A204.1 (cell line): ENCODE results near the gene MIA3.
A peak's percentile ranks its signal among the peaks of the same experiment; 100 is the strongest.
"Not testable (repeated sequence)": the region's sequence is repeated elsewhere in the genome, so short reads cannot be mapped to it uniquely, and the experiment has no call there.

Source experiments
- FAIRE-seq: peaks from 2 replicates; lab custom pipeline; 2012; peaks lifted over from hg19 to GRCh38; lab: Jason Lieb, UNC

Gene MIA3, protein sequence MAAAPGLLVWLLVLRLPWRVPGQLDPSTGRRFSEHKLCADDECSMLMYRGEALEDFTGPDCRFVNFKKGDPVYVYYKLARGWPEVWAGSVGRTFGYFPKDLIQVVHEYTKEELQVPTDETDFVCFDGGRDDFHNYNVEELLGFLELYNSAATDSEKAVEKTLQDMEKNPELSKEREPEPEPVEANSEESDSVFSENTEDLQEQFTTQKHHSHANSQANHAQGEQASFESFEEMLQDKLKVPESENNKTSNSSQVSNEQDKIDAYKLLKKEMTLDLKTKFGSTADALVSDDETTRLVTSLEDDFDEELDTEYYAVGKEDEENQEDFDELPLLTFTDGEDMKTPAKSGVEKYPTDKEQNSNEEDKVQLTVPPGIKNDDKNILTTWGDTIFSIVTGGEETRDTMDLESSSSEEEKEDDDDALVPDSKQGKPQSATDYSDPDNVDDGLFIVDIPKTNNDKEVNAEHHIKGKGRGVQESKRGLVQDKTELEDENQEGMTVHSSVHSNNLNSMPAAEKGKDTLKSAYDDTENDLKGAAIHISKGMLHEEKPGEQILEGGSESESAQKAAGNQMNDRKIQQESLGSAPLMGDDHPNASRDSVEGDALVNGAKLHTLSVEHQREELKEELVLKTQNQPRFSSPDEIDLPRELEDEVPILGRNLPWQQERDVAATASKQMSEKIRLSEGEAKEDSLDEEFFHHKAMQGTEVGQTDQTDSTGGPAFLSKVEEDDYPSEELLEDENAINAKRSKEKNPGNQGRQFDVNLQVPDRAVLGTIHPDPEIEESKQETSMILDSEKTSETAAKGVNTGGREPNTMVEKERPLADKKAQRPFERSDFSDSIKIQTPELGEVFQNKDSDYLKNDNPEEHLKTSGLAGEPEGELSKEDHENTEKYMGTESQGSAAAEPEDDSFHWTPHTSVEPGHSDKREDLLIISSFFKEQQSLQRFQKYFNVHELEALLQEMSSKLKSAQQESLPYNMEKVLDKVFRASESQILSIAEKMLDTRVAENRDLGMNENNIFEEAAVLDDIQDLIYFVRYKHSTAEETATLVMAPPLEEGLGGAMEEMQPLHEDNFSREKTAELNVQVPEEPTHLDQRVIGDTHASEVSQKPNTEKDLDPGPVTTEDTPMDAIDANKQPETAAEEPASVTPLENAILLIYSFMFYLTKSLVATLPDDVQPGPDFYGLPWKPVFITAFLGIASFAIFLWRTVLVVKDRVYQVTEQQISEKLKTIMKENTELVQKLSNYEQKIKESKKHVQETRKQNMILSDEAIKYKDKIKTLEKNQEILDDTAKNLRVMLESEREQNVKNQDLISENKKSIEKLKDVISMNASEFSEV (N-terminal part only)

DNA sequence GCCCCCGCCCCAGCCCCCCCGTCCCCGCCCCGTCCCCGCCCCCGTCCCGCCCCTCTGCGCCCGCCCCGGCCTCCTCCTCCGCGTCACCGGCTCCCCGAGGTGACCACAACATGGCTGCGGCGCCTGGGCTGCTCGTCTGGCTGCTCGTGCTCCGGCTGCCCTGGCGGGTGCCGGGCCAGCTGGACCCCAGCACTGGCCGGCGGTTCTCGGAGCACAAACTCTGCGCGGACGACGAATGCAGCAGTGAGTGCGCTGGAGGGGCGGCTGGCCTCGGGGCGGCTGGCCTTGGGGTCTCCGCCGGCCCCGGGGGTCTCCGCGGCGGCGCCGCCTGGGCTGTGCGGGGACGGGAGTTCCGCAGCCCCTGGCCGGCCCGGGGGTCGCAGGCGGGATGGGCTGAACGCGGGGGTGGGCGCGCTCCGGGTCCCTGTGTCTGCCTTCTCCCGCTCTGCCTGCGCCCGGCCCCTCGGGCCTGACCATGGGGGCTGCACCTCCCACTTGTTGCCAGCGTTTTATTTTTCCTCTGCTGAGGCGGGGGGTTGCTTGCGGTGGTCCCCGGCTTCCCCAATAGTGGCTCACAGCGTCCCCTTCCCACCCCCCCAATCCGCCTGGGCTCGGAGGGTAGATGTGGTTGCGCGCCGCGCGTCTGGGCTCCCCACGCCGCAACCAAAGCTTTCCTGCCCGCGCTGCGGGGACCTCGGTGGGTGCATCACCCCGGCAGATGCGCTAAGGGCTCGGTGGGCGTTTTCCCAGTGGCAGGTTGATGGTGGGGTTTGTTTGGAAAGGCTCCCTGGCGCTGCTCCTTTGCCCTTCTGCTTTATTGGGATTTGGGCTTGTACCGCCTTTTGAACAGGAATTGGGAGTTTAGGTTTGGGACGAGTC is at the start of gene MIA3:
Gene MIA3 (plus strand): TSS at position 97 of the 879 bp plus-strand sequence. CDS start 14 bp downstream, at position 111.
- FAIRE-seq, result no peak

- FAIRE-seq, result no peak
Observed at GRCh38 chr1:222570837-222571236, 47.1 kb upstream of the MIA3 start.

GRCh38 chr1:222579316-222579715 is 38.6 kb upstream of the MIA3 start:
- FAIRE-seq, result no peak

DNA sequence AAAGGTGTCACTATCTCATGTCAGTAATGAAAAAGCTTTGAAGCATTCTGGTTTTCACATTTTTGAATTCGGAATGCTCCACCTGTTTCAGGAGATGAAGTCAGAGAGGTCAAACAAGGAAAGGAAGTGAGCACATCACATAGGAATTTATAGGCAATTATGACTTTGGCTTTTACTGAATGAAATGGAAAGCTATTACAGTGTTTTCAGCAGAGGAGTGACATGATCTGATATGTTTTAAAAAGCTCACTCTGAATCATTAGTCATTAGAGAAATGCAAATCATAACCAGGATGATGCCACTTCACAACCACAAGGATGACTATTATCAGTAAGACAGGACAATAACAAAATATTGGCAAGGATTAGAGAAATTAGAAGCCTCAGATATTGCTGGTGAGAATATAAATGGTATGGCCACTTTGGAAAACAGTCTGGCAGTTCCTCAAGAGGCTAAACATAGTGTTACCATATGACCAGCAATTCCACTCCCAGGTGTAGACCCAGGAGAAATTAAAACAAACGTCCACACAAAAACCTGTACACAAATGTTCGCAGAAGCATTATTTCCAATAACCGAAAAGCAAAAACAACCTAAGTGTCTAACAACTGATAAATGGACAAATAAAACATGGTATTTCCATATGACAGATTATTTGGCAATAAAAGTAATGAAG is 35.7 kb upstream of the MIA3 start:
- no peak for FAIRE-seq

- FAIRE-seq, result no peak
Observed at GRCh38 chr1:222583079-222583478, 34.8 kb upstream of the MIA3 start.

DNA sequence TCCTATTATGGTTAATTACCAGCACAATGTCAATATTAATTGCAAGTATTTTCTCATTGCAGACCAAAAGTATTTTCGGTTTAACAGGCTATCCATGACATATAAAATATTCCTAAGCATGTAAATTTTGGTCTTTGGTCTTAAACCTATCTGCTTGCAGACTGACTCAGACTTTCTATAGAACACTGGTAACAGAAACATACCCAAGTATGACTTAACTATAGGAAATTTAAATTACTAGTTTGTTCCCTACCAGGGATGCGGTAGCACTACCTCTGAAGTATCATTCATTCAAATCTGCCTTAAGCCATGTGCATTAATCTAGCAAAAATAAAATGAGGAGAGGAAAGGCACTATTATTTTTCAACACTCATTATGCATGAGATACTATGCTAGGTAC is 31.1 kb upstream of the MIA3 start:
- FAIRE-seq, result no peak

DNA sequence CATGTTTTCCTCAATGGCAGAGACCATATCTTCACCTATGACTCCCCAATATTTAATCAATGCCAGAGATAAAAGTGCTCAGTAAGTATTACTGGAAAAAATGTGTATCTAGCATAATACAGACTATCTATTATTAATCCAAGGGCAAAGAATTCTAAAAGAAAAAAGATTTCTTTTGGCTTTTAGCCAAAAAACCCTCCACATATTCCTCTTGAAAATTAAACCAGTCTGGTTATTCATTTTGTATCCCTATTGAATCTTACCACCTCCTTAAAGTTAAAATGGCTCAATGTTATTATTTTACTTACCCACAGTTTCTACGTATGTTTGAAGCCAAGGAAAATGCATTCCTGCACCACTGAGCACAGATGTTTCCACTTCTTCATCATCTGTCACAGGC is 29.8 kb upstream of the MIA3 start:
- no peak for FAIRE-seq

- FAIRE-seq, result peak; percentile 66
Observed at GRCh38 chr1:222589462-222590302, 28.2 kb upstream of the MIA3 start, which contains the start of gene TAF1A. Gene TAF1A, minus strand, starts transcription at chr1:222589933.

DNA sequence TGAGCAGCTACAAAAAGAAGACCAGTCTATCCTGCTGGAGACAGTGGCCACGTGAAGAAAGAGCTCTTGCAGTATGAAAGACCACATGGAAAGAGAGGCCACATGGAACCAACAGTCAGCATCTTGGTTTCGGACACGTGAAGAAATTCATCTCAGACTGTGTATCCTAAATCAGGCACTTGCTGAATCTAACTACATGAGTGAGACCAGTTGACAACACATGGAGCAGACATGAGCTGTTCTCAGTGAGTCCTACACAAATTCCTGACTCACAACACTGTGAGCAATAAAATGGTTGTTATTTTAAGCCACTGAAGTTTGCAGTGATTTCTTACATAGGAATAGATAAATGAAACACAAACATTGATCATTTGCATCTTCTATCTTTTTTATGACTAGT is 25.7 kb upstream of the MIA3 start:
- FAIRE-seq, result no peak

DNA sequence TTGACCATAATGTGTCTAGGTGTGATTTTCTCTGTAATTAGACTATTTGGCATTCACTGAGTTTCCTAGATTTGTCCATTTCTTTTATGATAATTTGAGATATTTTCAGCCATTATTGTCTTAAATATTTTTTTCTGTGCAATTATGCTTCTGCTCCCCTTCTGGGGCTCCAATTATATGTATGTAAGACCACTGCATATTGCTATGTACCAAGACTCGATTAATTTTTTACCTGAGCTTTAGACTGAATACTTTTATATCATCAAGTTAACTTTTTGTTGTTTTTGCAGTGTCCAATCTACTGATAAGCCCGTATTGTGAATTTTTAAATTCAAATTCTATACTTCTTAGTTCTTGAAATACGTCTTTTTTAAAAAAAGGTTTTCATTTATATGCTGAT is 23.1 kb upstream of the MIA3 start:
- no peak for FAIRE-seq

- no peak for FAIRE-seq
Observed at GRCh38 chr1:222596696-222597095, 21.2 kb upstream of the MIA3 start.

- no peak for FAIRE-seq
Observed at GRCh38 chr1:222600281-222600680, 17.6 kb upstream of the MIA3 start.

- no peak for FAIRE-seq
Observed at GRCh38 chr1:222601257-222601656, 16.6 kb upstream of the MIA3 start.

DNA sequence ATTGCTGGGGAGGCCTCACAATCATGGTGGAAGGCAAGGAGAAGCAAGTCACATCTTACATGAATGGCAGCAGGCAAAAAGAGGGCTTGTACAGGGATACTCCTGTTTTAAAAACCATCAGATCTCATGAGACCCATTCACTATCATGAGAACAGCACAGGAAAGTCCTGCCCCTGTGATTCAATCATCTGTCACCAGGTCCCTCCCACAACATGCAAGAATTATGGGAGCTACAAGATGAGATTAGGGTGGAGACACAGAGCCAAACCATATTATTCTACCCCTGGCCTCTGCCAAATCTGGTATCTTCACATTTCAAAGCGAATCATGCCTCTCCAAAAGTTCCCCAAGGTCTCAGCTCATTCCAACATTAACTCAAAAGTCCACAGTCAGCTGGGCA is 11.1 kb upstream of the MIA3 start:
- FAIRE-seq, result no peak

GRCh38 chr1:222609111-222609510 is 8.8 kb upstream of the MIA3 start:
- FAIRE-seq, result not testable (repeated sequence)

DNA sequence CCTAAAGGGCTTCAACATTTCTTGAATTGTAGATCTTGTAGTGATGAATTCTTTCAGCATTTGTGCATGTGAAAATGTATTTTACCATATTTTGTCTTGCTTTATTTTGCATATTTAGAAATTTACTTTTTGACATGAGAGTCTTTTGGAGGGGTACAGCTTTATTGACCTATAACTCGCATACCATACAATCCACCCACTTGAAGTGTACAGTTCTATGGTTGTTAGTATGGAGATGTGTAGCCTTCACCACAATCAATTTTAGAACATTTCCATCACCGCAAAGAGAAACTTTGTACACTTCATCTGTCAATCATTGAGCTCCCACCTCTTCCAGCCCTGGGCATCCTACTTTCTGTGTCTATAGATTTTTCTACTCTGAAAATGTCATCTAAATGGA is 7.2 kb upstream of the MIA3 start:
- no peak for FAIRE-seq

GRCh38 chr1:222613627-222614026 is 4.3 kb upstream of the MIA3 start:
- no peak for FAIRE-seq

DNA sequence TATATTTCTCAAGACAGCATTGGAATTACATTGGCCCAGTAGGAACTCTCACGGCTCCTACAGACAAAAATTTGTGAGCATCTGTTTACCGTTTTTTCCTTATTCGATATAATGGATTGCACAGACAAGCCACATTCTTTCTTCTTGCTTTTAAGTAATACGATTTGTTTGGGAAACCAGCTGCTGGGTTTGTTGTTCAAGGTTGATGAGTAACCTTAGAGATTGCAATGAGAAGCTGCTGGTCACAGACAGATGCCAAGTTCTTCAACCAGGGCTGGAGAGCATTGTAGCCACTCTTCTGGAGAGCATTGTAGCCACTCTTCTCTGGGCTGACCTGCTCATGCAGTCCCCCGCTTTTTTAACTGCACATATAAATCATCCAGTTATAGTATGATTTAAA is 1.4 kb upstream of the MIA3 start:
- no peak for FAIRE-seq

DNA sequence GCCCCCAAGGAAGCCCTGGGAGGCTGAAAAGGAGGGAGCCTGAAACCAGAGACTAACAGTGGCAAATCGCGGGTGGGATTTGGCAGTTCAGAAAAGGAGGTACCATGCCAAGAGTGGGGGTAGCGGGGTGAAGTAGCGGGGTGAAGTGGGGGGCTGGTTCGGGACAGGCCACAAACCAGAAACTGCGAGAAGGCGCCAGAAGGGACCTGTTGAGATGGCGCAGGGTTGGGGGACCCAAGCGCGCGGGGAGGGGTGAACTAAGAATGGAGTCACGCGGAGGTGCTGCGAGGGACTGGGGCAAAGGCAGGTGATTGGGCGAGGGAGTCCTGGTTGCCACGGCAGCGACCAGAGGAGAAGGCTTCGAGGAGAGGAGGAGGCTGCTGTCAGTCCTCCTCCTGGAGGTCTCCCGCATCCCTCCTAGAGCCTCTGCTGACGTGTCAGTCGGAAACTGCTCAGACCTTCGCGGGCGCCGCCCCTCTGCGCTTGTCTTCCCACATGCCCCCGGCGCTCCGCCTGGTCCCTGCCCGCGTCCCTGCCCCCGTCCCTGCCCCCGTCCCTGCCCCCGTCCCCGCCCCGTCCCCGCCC is 438 bp upstream of the MIA3 start:
- peak; percentile 11 for FAIRE-seq
